Measurements from ENCODE around the gene CCN5.

The CCN5 gene

DNA sequence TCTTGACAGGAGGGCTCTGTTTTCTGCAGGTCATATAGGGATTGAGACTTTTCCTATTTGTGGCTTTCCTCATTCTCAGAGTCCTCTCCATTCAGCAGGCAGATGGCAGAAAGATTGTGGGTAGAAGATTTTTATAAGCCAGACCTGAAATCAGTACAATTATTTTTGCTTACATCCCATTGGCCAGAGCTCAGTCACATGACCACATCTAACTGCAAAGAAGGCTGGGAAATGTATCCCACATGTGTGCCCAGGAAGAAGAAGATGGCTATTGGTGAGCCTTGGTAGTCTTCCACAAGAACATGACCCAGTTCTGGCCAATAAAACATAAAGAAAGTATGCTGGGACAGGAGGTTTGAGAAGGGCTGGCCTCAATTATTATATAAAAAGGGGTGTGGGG is 21.5 kb upstream of the CCN5 start:
- Histone ChIP-seq H3K27ac (ENCODE audit: low read length) (no peak overlapping the region), H3K4me2 (ENCODE audit: low read length) (no peak overlapping the region)

DNA sequence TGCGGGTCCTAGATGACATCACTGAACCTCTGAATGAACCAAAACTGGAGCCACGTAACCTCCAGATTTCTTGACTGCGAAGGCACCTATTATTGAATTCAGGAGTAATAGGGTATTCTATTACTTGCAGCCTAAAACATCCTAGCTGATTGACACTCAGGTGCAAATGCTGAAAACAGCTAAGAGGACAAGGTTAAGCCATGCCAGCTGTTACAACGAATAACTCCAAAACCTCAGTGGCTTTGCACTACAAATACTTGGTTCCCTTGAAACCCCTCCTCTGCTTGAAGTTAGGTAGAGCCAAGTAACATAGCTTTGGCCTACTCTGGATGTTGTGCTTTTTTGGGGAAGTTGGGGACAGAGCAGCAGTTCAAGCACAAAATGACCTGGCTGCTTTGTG is 21.0 kb upstream of the CCN5 start:
- H3K27me3 ChIP-seq (ENCODE audit: low read depth, low read length), result peaks cover 14% of the 10 kb centered on the region; the same call in 1 of the 2 replicates
- H3K4me1 ChIP-seq (ENCODE audit: low read length), result peaks cover 12% of the 10 kb centered on the region
- no peaks in the 10 kb centered on the region for H3K36me3 ChIP-seq (replicated peaks; ENCODE audit: low read depth, low read length)
- no peak overlapping the region for H2AFZ ChIP-seq (ENCODE audit: low read depth, low read length)
- H3K79me2 ChIP-seq (ENCODE audit: low read length), result no peaks in the 10 kb centered on the region
- H3K9ac ChIP-seq (ENCODE audit: low read length), result no peak overlapping the region
- H4K20me1 ChIP-seq (ENCODE audit: insufficient read depth, low read length), result no peaks in the 10 kb centered on the region
- H3K4me3 ChIP-seq (ENCODE audit: low read length), result no peak overlapping the region
- H3K4me2 ChIP-seq (ENCODE audit: low read length), result no peak overlapping the region
- no peak for TF ChIP-seq EZH2phosphoT487 (IDR thresholded peaks at IDR 0.05; ENCODE audit: low read depth)
- TF ChIP-seq CTCF (IDR thresholded peaks at IDR 0.05; ENCODE audit: low read depth, low read length), result no peak
- H3K27ac ChIP-seq (ENCODE audit: low read length), result no peak overlapping the region
- peaks cover 4% of the 10 kb centered on the region; the same call in 1 of the 2 replicates for H3K9me3 ChIP-seq (ENCODE audit: insufficient read depth, low read length)

More for the DNA sequence above, 21.5 kb upstream of the CCN5 start:
- Histone ChIP-seq H2AFZ (ENCODE audit: low read depth, low read length) (no peak overlapping the region), H3K9me3 (ENCODE audit: insufficient read depth, low read length) (peaks cover 4% of the 10 kb centered on the region; the same call in 1 of the 2 replicates), H3K27me3 (ENCODE audit: low read depth, low read length) (peaks cover 14% of the 10 kb centered on the region; the same call in 1 of the 2 replicates), H3K79me2 (ENCODE audit: low read length) (no peaks in the 10 kb centered on the region), H3K4me3 (ENCODE audit: low read length) (no peak overlapping the region), H4K20me1 (ENCODE audit: insufficient read depth, low read length) (no peaks in the 10 kb centered on the region), H3K36me3 (replicated peaks; ENCODE audit: low read depth, low read length) (no peaks in the 10 kb centered on the region), H3K9ac (ENCODE audit: low read length) (no peak overlapping the region), H3K4me1 (ENCODE audit: low read length) (peaks cover 12% of the 10 kb centered on the region)
- no peak for TF ChIP-seq EZH2phosphoT487 (IDR thresholded peaks at IDR 0.05; ENCODE audit: low read depth)
- no peak for TF ChIP-seq CTCF (IDR thresholded peaks at IDR 0.05; ENCODE audit: low read depth, low read length)

GRCh38 chr20:44695295-44695673 is 19.9 kb upstream of the CCN5 start:
- H4K20me1 ChIP-seq (ENCODE audit: insufficient read depth, low read length), result no peaks in the 10 kb centered on the region
- no peaks in the 10 kb centered on the region for H3K79me2 ChIP-seq (ENCODE audit: low read length)
- no peaks in the 10 kb centered on the region for H3K36me3 ChIP-seq (replicated peaks; ENCODE audit: low read depth, low read length)
- TF ChIP-seq EZH2phosphoT487 (IDR thresholded peaks at IDR 0.05; ENCODE audit: low read depth) (no peak), CTCF (IDR thresholded peaks at IDR 0.05; ENCODE audit: low read depth, low read length) (no peak)
- peaks cover 14% of the 10 kb centered on the region; the same call in 1 of the 2 replicates for H3K27me3 ChIP-seq (ENCODE audit: low read depth, low read length)
- no peak overlapping the region for H2AFZ ChIP-seq (ENCODE audit: low read depth, low read length)
- no peak overlapping the region for H3K27ac ChIP-seq (ENCODE audit: low read length)
- H3K9ac ChIP-seq (ENCODE audit: low read length), result no peak overlapping the region
- H3K9me3 ChIP-seq (ENCODE audit: insufficient read depth, low read length), result peaks cover 4% of the 10 kb centered on the region; the same call in 1 of the 2 replicates
- H3K4me2 ChIP-seq (ENCODE audit: low read length), result no peak overlapping the region
- peaks cover 12% of the 10 kb centered on the region for H3K4me1 ChIP-seq (ENCODE audit: low read length)
- no peak overlapping the region for H3K4me3 ChIP-seq (ENCODE audit: low read length)

DNA sequence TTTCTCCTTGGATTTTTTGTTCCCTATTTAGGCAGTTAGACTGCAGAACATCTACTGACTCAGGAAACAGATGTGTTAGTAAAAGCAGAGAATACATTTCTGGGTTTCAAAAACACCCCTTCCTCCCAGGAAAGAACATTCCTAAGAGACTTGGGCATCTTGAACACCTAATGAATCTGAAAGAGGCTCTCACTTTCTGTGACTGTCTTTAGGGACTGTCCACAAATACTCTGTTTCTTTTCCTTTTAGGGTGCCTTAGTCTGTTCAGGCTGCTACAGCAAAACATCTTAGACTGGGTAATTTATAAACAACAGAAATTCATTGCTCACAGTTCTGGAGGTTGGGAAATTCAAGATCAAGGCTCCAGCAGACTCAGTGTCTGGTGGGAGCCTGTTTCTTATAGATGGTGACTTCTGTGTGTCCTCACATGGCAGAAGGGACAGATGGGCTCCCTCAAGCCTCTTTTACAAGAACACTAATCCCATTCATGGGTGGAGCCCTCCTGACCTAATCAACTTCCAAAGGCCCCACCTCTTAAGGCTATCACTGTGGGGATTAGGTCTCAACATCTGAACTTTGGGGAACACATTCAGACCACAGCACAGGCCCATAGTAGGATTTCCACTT is 19.4 kb upstream of the CCN5 start:
- no peak overlapping the region for H3K4me3 ChIP-seq (ENCODE audit: low read length)
- no peak overlapping the region for H3K27ac ChIP-seq (ENCODE audit: low read length)
- no peaks in the 10 kb centered on the region for H3K36me3 ChIP-seq (replicated peaks; ENCODE audit: low read depth, low read length)
- no peaks in the 10 kb centered on the region for H4K20me1 ChIP-seq (ENCODE audit: insufficient read depth, low read length)
- no peak overlapping the region for H2AFZ ChIP-seq (ENCODE audit: low read depth, low read length)
- H3K27me3 ChIP-seq (ENCODE audit: low read depth, low read length), result peaks cover 16% of the 10 kb centered on the region; the same call in 1 of the 2 replicates
- no peaks in the 10 kb centered on the region for H3K79me2 ChIP-seq (ENCODE audit: low read length)
- H3K9me3 ChIP-seq (ENCODE audit: insufficient read depth, low read length), result peaks cover 4% of the 10 kb centered on the region; the same call in 1 of the 2 replicates
- H3K4me2 ChIP-seq (ENCODE audit: low read length), result no peak overlapping the region
- H3K9ac ChIP-seq (ENCODE audit: low read length), result no peak overlapping the region
- TF ChIP-seq CTCF (IDR thresholded peaks at IDR 0.05; ENCODE audit: low read depth, low read length), result no peak
- TF ChIP-seq EZH2phosphoT487 (IDR thresholded peaks at IDR 0.05; ENCODE audit: low read depth), result no peak
- peaks cover 12% of the 10 kb centered on the region for H3K4me1 ChIP-seq (ENCODE audit: low read length)

Measured in OCI-LY3 (cell line).